Astrocyte (in vitro differentiated cells and primary cell): ENCODE measurements around the gene WWTR1.

Source experiments
- EZH2 ChIP-seq: IDR thresholded peaks from 2 replicates; pipeline ENCODE4 v1.6.1; 2012; ENCODE audit warnings: mild to moderate bottlenecking, low read length, inconsistent platforms; ENCODE audit not compliant: insufficient read depth
- TF ChIP-seq, protein P1 (sequence below): IDR thresholded peaks from 2 replicates; pipeline ENCODE4 v1.5.1; 2011; ENCODE audit warnings: low read depth, mild to moderate bottlenecking, inconsistent platforms, low read length, moderate library complexity; ENCODE audit not compliant: insufficient read depth

DNA sequence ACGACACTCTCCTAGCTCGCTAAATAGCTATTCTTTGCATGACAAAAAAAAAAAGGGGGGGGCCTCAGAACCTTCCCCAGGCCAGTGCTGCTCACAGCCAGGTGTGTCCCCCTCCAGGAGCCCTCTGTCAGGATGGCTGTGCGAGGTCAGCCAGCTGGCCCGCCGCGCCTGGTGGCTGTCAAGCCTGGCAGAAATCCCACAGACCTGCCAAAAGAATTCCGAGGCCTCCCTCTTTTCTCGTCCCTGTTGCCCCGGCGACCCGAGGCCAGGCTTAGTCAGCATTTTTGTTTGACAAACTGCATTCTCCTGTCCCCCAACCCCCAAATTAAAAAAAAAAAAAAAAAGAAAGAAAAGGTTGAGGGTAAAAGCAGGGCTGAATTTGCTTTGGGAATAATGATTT, 121.4 kb downstream of the WWTR1 start:
- TF ChIP-seq, protein P1, sequence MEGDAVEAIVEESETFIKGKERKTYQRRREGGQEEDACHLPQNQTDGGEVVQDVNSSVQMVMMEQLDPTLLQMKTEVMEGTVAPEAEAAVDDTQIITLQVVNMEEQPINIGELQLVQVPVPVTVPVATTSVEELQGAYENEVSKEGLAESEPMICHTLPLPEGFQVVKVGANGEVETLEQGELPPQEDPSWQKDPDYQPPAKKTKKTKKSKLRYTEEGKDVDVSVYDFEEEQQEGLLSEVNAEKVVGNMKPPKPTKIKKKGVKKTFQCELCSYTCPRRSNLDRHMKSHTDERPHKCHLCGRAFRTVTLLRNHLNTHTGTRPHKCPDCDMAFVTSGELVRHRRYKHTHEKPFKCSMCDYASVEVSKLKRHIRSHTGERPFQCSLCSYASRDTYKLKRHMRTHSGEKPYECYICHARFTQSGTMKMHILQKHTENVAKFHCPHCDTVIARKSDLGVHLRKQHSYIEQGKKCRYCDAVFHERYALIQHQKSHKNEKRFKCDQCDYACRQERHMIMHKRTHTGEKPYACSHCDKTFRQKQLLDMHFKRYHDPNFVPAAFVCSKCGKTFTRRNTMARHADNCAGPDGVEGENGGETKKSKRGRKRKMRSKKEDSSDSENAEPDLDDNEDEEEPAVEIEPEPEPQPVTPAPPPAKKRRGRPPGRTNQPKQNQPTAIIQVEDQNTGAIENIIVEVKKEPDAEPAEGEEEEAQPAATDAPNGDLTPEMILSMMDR = no peak
- TF ChIP-seq EZH2 = no peak
